ENCODE data around the gene CFAP141. TPM values are rescaled to one million over a fixed set of nuclear protein-coding genes. Genes with fewer than 3 reads are reported as not detected.
"Not testable (repeated sequence)": the region's sequence is repeated elsewhere in the genome, so short reads cannot be mapped to it uniquely, and the experiment has no call there.

The CFAP141 gene
- total RNA-seq, 1 experiment from 2014 or later: not detected

DNA sequence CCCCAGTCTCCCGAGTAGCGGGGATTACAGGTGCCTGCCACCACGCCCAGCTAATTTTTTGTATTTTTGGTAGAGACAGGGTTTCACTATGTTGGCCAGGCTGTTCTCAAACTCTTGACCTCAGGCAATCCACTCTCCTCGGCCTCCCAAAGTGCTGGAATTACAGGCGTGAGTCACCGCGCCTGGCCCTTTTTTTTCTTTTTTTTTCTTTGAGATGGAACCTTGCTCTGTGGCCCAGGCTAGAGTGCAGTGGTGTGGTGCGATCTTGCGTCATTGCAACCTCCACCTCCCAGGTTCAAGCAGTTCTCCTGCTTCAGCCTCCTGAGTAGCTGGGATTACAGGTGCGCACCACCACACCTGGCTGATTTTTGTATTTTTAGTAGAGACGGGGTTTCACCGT lies 27.0 kb upstream of the CFAP141 start:
- DNase-seq; H3K4me2 ChIP-seq (ENCODE audit: low read depth, low read length, poor library complexity, severe bottlenecking); H3K9me3 ChIP-seq (ENCODE audit: low read length); H3K27ac ChIP-seq (ENCODE audit: low read length); H3K4me1 ChIP-seq (ENCODE audit: low read length); H3K9ac ChIP-seq (ENCODE audit: low read length); H2AFZ ChIP-seq (ENCODE audit: low read length); H3K27me3 ChIP-seq (ENCODE audit: low read length); H3K4me3 ChIP-seq (ENCODE audit: low read length); H3K9me2 ChIP-seq (replicated peaks; ENCODE audit: insufficient read depth, low read length): not testable (repeated sequence)
- Histone ChIP-seq H4K20me1 (ENCODE audit: insufficient read depth, low read depth, low read length) (peaks cover 20% of the 10 kb centered on the region), H3K79me2 (ENCODE audit: low read length) (peaks cover 85% of the 10 kb centered on the region), H3K36me3 (ENCODE audit: insufficient read depth, low read length) (peaks cover 78% of the 10 kb centered on the region)

DNA sequence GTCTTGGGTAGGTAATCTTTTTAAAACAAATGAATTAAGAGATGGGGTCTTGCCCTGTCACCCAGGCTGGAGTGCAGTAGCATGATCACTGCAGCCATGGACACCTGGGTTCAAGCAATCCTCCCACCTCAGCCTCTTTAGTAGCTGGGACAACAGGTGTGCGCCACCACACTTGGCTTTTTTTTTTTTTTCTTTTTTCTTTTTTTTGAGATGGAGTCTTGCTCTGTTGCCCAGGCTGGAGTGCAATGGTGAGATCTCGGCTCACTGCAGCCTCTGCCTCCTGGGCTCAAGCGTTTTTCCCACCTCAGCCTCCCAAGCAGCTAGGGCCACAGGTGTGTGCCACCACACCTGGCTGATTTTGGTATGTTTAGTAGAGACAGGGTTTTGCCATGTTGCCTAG lies 25.0 kb upstream of the CFAP141 start:
- H2AFZ ChIP-seq (ENCODE audit: low read length); H3K27me3 ChIP-seq (ENCODE audit: low read length); H3K9me3 ChIP-seq (ENCODE audit: low read length); H3K9me2 ChIP-seq (replicated peaks; ENCODE audit: insufficient read depth, low read length); H3K27ac ChIP-seq (ENCODE audit: low read length); H3K4me2 ChIP-seq (ENCODE audit: low read depth, low read length, poor library complexity, severe bottlenecking); H3K4me1 ChIP-seq (ENCODE audit: low read length); H3K4me3 ChIP-seq (ENCODE audit: low read length); H3K9ac ChIP-seq (ENCODE audit: low read length); DNase-seq: not testable (repeated sequence)
- H3K79me2 ChIP-seq (ENCODE audit: low read length): peaks cover 85% of the 10 kb centered on the region
- peaks cover 78% of the 10 kb centered on the region for H3K36me3 ChIP-seq (ENCODE audit: insufficient read depth, low read length)
- peaks cover 12% of the 10 kb centered on the region for H4K20me1 ChIP-seq (ENCODE audit: insufficient read depth, low read depth, low read length)

DNA sequence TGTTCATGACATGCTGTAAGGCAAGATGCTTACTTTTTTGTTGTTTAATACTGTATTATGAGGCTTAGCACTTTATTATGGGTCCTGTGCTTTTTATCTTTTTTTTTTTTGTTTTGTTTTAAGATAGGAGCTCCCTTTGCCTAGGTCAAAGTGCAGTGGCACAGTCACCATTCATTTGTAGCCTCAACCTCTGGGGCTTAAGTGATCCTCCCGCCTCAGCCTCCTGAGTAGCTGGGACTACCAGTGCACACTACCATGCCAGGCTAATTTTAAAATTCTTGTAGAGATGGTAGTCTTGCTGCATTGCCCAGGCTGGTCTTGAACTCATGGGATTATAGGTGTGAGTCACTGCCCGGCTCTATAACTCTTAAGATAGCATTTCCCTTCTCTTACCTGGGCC lies 19.2 kb upstream of the CFAP141 start:
- H4K20me1 ChIP-seq (ENCODE audit: insufficient read depth, low read depth, low read length): peaks cover 18% of the 10 kb centered on the region
- no peak overlapping the region for H3K27ac ChIP-seq (ENCODE audit: low read length)
- DNase-seq: no peak
- H2AFZ ChIP-seq (ENCODE audit: low read length): no peak overlapping the region
- peaks cover 94% of the 10 kb centered on the region for H3K79me2 ChIP-seq (ENCODE audit: low read length)
- peaks cover 28% of the 10 kb centered on the region for H3K4me1 ChIP-seq (ENCODE audit: low read length)
- H3K27me3 ChIP-seq (ENCODE audit: low read length): no peaks in the 10 kb centered on the region
- H3K9me2 ChIP-seq (replicated peaks; ENCODE audit: insufficient read depth, low read length): no peaks in the 10 kb centered on the region
- no peak overlapping the region for H3K4me3 ChIP-seq (ENCODE audit: low read length)
- H3K9ac ChIP-seq (ENCODE audit: low read length): no peak overlapping the region
- no peaks in the 10 kb centered on the region for H3K9me3 ChIP-seq (ENCODE audit: low read length)
- H3K36me3 ChIP-seq (ENCODE audit: insufficient read depth, low read length): peaks cover 79% of the 10 kb centered on the region
- no peak overlapping the region for H3K4me2 ChIP-seq (ENCODE audit: low read depth, low read length, poor library complexity, severe bottlenecking)

DNA sequence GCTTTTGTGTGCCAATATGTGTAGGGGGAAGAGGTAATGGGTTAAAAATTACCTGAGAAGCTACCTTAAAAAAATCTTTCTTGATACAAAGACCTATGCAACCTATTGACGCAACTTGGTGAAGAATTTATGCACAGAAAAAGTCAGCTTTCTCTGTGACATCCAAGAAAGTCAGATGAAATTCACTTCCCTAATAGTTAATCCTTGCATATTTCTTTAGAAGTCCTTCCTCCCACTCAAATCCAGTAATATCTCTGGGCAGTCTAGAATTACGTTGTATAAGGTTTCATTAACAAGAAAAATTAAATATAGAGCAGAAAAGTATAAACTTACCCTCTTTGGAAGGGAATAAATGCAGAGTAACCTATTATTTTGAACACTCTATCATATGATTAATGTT lies 17.5 kb upstream of the CFAP141 start:
- no peak overlapping the region for H2AFZ ChIP-seq (ENCODE audit: low read length)
- no peaks in the 10 kb centered on the region for H3K9me3 ChIP-seq (ENCODE audit: low read length)
- peak overlapping the region; percentile 93 for H3K4me2 ChIP-seq (ENCODE audit: low read depth, low read length, poor library complexity, severe bottlenecking)
- H3K4me1 ChIP-seq (ENCODE audit: low read length): peaks cover 37% of the 10 kb centered on the region
- peaks cover 69% of the 10 kb centered on the region for H3K36me3 ChIP-seq (ENCODE audit: insufficient read depth, low read length)
- peaks cover 95% of the 10 kb centered on the region for H3K79me2 ChIP-seq (ENCODE audit: low read length)
- H3K27ac ChIP-seq (ENCODE audit: low read length): no peak overlapping the region; the same call in 1 of the 2 replicates
- no peaks in the 10 kb centered on the region for H3K27me3 ChIP-seq (ENCODE audit: low read length)
- H4K20me1 ChIP-seq (ENCODE audit: insufficient read depth, low read depth, low read length): peaks cover 18% of the 10 kb centered on the region
- H3K9ac ChIP-seq (ENCODE audit: low read length): no peak overlapping the region
- H3K9me2 ChIP-seq (replicated peaks; ENCODE audit: insufficient read depth, low read length): no peaks in the 10 kb centered on the region
- DNase-seq: no peak
- no peak overlapping the region for H3K4me3 ChIP-seq (ENCODE audit: low read length)

DNA sequence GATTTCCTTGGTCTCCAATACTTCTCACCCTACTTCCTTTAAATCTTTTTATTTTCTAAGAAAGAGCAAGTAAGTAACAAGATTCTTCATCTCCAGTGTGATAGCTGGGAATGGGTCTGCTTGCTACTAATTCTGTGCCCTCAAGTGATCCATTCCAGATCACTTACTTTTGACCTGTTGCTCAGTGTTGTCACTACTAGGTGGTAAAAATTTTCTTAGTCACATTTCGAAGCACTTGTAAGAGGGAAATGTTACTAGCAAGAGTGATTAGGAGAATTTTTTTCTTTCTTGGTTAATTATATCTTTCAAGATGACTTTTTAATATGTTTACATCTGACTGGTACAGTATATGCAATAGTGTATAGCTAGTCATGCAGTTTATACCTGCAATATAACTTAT lies 16.8 kb upstream of the CFAP141 start:
- H3K27ac ChIP-seq (ENCODE audit: low read length): no peak overlapping the region
- H3K4me1 ChIP-seq (ENCODE audit: low read length): peaks cover 44% of the 10 kb centered on the region
- H3K4me3 ChIP-seq (ENCODE audit: low read length): no peak overlapping the region
- no peaks in the 10 kb centered on the region for H3K27me3 ChIP-seq (ENCODE audit: low read length)
- H2AFZ ChIP-seq (ENCODE audit: low read length): no peak overlapping the region
- peak overlapping the region; percentile 93 for H3K4me2 ChIP-seq (ENCODE audit: low read depth, low read length, poor library complexity, severe bottlenecking)
- peaks cover 18% of the 10 kb centered on the region for H4K20me1 ChIP-seq (ENCODE audit: insufficient read depth, low read depth, low read length)
- H3K79me2 ChIP-seq (ENCODE audit: low read length): peaks cover 95% of the 10 kb centered on the region
- DNase-seq: no peak
- peaks cover 71% of the 10 kb centered on the region for H3K36me3 ChIP-seq (ENCODE audit: insufficient read depth, low read length)
- no peaks in the 10 kb centered on the region for H3K9me2 ChIP-seq (replicated peaks; ENCODE audit: insufficient read depth, low read length)
- no peak overlapping the region for H3K9ac ChIP-seq (ENCODE audit: low read length)
- no peaks in the 10 kb centered on the region for H3K9me3 ChIP-seq (ENCODE audit: low read length)

DNA sequence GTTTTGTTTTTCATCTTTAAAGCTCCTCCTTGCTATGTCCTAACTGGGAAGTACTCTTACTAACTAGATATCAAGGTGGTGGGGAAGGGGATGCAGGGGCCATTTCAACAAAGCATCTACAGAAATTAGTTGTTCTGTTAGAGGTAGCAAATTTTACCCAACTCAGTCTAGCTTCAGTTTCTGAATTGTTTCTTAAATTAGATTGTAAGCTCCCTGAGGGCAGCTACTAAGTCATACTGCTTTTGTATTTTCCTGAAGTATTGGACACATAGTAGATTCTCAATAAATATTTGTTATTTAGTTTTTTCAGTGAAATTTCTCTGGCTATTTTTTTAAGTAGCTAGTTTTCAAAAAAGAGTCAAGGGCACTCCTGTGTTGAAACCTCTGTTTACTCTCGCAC lies 16.4 kb upstream of the CFAP141 start:
- Histone ChIP-seq H3K4me3 (ENCODE audit: low read length) (peak overlapping the region; percentile 79), H3K4me2 (ENCODE audit: low read depth, low read length, poor library complexity, severe bottlenecking) (peak overlapping the region; percentile 93), H3K79me2 (ENCODE audit: low read length) (peaks cover 95% of the 10 kb centered on the region), H3K9me3 (ENCODE audit: low read length) (no peaks in the 10 kb centered on the region), H2AFZ (ENCODE audit: low read length) (no peak overlapping the region), H4K20me1 (ENCODE audit: insufficient read depth, low read depth, low read length) (peaks cover 18% of the 10 kb centered on the region), H3K9ac (ENCODE audit: low read length) (peak overlapping the region; percentile 95; the same call in 1 of the 2 replicates), H3K27me3 (ENCODE audit: low read length) (no peaks in the 10 kb centered on the region), H3K9me2 (replicated peaks; ENCODE audit: insufficient read depth, low read length) (no peaks in the 10 kb centered on the region), H3K4me1 (ENCODE audit: low read length) (peaks cover 46% of the 10 kb centered on the region), H3K27ac (ENCODE audit: low read length) (0 out of 2 replicates have a peak overlapping the region, but pooled peaks have one; percentile 81), H3K36me3 (ENCODE audit: insufficient read depth, low read length) (peaks cover 71% of the 10 kb centered on the region)
- no peak for DNase-seq

DNA sequence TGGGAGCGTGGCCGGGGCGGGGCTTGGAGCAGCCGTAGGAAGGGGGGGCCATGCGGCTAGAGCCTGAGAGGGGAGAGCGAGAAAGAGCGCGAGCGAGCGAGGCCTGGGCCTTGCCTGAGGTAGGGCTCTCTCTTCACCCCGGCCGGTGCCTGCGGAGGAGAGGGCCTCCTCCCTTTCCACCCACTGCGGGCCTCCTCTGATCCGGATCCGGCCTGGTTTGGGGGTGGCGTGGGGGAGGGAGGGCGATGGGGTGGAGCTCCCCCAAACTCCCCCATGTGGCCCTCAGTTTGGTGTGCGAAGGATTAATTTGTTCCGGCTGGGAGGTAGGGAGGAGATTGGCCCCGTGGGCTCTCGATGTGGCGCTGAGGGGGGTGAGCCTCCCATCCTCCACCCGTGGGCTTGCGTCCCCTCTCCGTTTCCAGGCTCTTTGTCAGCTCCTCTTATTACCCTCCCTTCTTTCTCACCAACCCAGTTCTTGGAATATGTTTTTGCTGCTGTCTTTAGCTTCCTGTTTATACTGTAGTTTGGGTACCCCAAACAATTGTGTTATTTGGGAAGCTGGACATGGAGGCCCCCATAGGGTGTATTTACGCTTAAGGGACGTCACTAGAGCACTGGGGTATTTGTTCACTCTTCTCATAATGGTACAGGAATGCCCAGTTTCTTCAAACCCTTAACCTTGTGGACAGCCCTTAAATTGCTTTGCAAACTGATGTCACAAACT lies 15.3 kb upstream of the CFAP141 start:
- H4K20me1 ChIP-seq (ENCODE audit: insufficient read depth, low read depth, low read length): peaks cover 18% of the 10 kb centered on the region
- peaks cover 95% of the 10 kb centered on the region for H3K79me2 ChIP-seq (ENCODE audit: low read length)
- H3K36me3 ChIP-seq (ENCODE audit: insufficient read depth, low read length): peaks cover 65% of the 10 kb centered on the region
- peak overlapping the region; percentile 95 for H3K9ac ChIP-seq (ENCODE audit: low read length)
- H3K9me2 ChIP-seq (replicated peaks; ENCODE audit: insufficient read depth, low read length): no peaks in the 10 kb centered on the region
- no peaks in the 10 kb centered on the region for H3K27me3 ChIP-seq (ENCODE audit: low read length)
- peak overlapping the region; percentile 79 for H3K4me3 ChIP-seq (ENCODE audit: low read length)
- no peak overlapping the region for H2AFZ ChIP-seq (ENCODE audit: low read length)
- no peaks in the 10 kb centered on the region for H3K9me3 ChIP-seq (ENCODE audit: low read length)
- H3K4me2 ChIP-seq (ENCODE audit: low read depth, low read length, poor library complexity, severe bottlenecking): peak overlapping the region; percentile 93
- peak; percentile 85 for DNase-seq
- H3K27ac ChIP-seq (ENCODE audit: low read length): peak overlapping the region; percentile 81
- peaks cover 46% of the 10 kb centered on the region for H3K4me1 ChIP-seq (ENCODE audit: low read length)

DNA sequence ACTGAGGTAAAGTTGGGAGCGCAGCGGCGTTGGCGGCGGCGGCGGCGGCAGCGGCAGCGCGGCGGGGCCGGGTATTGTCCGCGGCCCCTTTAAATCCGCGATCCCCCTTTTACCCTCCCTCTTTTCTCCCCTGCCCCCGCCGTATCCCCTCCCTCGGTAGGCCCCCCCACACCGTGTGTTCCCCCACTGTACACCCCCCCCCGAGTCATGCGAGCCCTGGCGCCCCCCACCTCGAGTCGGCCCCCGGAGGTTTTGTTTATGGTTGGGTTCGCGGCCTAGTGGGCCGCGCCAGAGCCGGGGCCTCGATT lies 14.8 kb upstream of the CFAP141 start:
- H3K4me3 ChIP-seq (ENCODE audit: low read length): peak overlapping the region; percentile 79
- H3K9me2 ChIP-seq (replicated peaks; ENCODE audit: insufficient read depth, low read length): no peaks in the 10 kb centered on the region
- H3K79me2 ChIP-seq (ENCODE audit: low read length): peaks cover 94% of the 10 kb centered on the region
- no peaks in the 10 kb centered on the region for H3K27me3 ChIP-seq (ENCODE audit: low read length)
- DNase-seq: no peak
- H3K9ac ChIP-seq (ENCODE audit: low read length): peak overlapping the region; percentile 95
- peak overlapping the region; percentile 81 for H3K27ac ChIP-seq (ENCODE audit: low read length)
- peaks cover 18% of the 10 kb centered on the region for H4K20me1 ChIP-seq (ENCODE audit: insufficient read depth, low read depth, low read length)
- H3K9me3 ChIP-seq (ENCODE audit: low read length): no peaks in the 10 kb centered on the region
- peaks cover 60% of the 10 kb centered on the region for H3K36me3 ChIP-seq (ENCODE audit: insufficient read depth, low read length)
- H3K4me2 ChIP-seq (ENCODE audit: low read depth, low read length, poor library complexity, severe bottlenecking): peak overlapping the region; percentile 93
- peaks cover 46% of the 10 kb centered on the region for H3K4me1 ChIP-seq (ENCODE audit: low read length)
- H2AFZ ChIP-seq (ENCODE audit: low read length): no peak overlapping the region
